Measurements from ENCODE around the gene ASPHD1.
"Not testable (repeated sequence)": the region's sequence is repeated elsewhere in the genome, so short reads cannot be mapped to it uniquely, and the experiment has no call there.

The ASPHD1 gene

GRCh38 chr16:29906520-29907244 lies 6.4 kb downstream of the ASPHD1 start:
- no peak for DNase-seq (ENCODE audit: low read depth)
- TF ChIP-seq CTCF (IDR thresholded peaks at IDR 0.05; ENCODE audit: low read depth, low read length, missing control alignments): no peak
- no peak overlapping the region for H3K4me3 ChIP-seq (ENCODE audit: low read depth, low read length)

GRCh38 chr16:29907973-29908372 lies 7.7 kb downstream of the ASPHD1 start:
- no peak for DNase-seq (ENCODE audit: low read depth)
- no peak overlapping the region for H3K4me3 ChIP-seq (ENCODE audit: low read depth, low read length)
- TF ChIP-seq CTCF (IDR thresholded peaks at IDR 0.05; ENCODE audit: low read depth, low read length, missing control alignments): no peak

- no peak for DNase-seq (ENCODE audit: low read depth)
- TF ChIP-seq CTCF (IDR thresholded peaks at IDR 0.05; ENCODE audit: low read depth, low read length, missing control alignments): no peak
- H3K4me3 ChIP-seq (ENCODE audit: low read depth, low read length): no peak overlapping the region
Measured at GRCh38 chr16:29908719-29909220, 8.5 kb downstream of the ASPHD1 start.

- no peak overlapping the region for H3K4me3 ChIP-seq (ENCODE audit: low read depth, low read length)
- no peak for TF ChIP-seq CTCF (IDR thresholded peaks at IDR 0.05; ENCODE audit: low read depth, low read length, missing control alignments)
- DNase-seq (ENCODE audit: low read depth): no peak
Measured at GRCh38 chr16:29909391-29909790, 9.1 kb downstream of the ASPHD1 start.

GRCh38 chr16:29909851-29910250 lies 9.6 kb downstream of the ASPHD1 start:
- not testable (repeated sequence) for H3K4me3 ChIP-seq (ENCODE audit: low read depth, low read length); DNase-seq (ENCODE audit: low read depth)

GRCh38 chr16:29910819-29911675 lies 10.8 kb downstream of the ASPHD1 start:
- TF ChIP-seq CTCF (IDR thresholded peaks at IDR 0.05; ENCODE audit: low read depth, low read length, missing control alignments): no peak
- H3K4me3 ChIP-seq (ENCODE audit: low read depth, low read length): no peak overlapping the region
- no peak for DNase-seq (ENCODE audit: low read depth)

GRCh38 chr16:29911676-29912010 lies 11.4 kb downstream of the ASPHD1 start:
- DNase-seq (ENCODE audit: low read depth): no peak
- no peak for TF ChIP-seq CTCF (IDR thresholded peaks at IDR 0.05; ENCODE audit: low read depth, low read length, missing control alignments)
- H3K4me3 ChIP-seq (ENCODE audit: low read depth, low read length): no peak overlapping the region
